ENCODE data around the gene PLEKHA1. TPM values are rescaled to one million over a fixed set of nuclear protein-coding genes. Genes with fewer than 3 reads are reported as not detected.
A peak's percentile ranks its signal among the peaks of the same experiment; 100 is the strongest.

Gene PLEKHA1
- total and polyA plus RNA-seq, 2 experiments from 2014 or later: 25.8 to 36.6 TPM

DNA sequence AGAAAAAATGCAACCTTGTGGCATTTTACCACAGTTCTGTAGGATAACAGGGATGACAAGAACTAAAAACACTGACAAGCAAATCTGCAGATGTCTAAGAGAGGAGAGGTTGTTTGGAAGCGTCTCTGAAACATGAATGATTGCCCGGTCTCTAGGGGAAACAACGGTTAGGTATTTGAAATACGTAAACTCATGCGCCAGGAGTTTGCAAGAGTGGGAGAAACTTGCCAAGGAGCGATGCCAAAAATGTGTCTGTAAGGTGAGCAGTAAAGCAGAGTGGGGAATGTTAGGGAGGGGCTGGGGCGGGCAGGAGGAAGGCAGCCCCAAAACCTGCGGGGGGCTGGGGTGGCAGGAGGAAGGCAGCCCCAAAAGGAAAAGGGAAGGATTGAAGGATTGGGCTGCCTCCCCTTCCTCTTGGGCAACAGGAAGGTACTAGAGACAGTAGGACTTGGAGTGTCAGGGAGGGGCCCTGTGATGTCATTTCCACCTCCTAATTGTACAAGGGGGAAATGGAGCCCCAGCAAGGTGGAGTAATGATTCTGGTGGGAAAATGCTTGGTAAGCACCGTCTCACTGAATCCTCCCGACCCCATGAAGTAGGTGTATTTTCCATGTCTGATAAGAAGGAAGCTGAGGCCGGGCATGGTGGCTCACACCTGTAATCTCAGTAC is 33.2 kb upstream of the PLEKHA1 start (continued):
- no peak for TF ChIP-seq ZNF462 (CRISPR knock-in tag; IDR thresholded peaks at IDR 0.05)
- TF ChIP-seq, protein P1, sequence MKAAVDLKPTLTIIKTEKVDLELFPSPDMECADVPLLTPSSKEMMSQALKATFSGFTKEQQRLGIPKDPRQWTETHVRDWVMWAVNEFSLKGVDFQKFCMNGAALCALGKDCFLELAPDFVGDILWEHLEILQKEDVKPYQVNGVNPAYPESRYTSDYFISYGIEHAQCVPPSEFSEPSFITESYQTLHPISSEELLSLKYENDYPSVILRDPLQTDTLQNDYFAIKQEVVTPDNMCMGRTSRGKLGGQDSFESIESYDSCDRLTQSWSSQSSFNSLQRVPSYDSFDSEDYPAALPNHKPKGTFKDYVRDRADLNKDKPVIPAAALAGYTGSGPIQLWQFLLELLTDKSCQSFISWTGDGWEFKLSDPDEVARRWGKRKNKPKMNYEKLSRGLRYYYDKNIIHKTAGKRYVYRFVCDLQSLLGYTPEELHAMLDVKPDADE (IDR thresholded peaks at IDR 0.05): no peak
- TF ChIP-seq STAT1 (IDR thresholded peaks at IDR 0.05; ENCODE audit: unreplicated experiment): no peak
- no peak for TF ChIP-seq EZH2 (IDR thresholded peaks at IDR 0.05; ENCODE audit: low read depth, unreplicated experiment)

GRCh38 chr10:122342293-122343134 is 32.0 kb upstream of the PLEKHA1 start:
- peaks cover 5% of the 10 kb centered on the region for H3K27me3 Mint-ChIP-seq (ENCODE audit: insufficient read depth, low read depth, poor library complexity)
- TF ChIP-seq, protein P2, sequence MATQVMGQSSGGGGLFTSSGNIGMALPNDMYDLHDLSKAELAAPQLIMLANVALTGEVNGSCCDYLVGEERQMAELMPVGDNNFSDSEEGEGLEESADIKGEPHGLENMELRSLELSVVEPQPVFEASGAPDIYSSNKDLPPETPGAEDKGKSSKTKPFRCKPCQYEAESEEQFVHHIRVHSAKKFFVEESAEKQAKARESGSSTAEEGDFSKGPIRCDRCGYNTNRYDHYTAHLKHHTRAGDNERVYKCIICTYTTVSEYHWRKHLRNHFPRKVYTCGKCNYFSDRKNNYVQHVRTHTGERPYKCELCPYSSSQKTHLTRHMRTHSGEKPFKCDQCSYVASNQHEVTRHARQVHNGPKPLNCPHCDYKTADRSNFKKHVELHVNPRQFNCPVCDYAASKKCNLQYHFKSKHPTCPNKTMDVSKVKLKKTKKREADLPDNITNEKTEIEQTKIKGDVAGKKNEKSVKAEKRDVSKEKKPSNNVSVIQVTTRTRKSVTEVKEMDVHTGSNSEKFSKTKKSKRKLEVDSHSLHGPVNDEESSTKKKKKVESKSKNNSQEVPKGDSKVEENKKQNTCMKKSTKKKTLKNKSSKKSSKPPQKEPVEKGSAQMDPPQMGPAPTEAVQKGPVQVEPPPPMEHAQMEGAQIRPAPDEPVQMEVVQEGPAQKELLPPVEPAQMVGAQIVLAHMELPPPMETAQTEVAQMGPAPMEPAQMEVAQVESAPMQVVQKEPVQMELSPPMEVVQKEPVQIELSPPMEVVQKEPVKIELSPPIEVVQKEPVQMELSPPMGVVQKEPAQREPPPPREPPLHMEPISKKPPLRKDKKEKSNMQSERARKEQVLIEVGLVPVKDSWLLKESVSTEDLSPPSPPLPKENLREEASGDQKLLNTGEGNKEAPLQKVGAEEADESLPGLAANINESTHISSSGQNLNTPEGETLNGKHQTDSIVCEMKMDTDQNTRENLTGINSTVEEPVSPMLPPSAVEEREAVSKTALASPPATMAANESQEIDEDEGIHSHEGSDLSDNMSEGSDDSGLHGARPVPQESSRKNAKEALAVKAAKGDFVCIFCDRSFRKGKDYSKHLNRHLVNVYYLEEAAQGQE (IDR thresholded peaks at IDR 0.05; ENCODE audit: unreplicated experiment): no peak
- TF ChIP-seq, protein P3, sequence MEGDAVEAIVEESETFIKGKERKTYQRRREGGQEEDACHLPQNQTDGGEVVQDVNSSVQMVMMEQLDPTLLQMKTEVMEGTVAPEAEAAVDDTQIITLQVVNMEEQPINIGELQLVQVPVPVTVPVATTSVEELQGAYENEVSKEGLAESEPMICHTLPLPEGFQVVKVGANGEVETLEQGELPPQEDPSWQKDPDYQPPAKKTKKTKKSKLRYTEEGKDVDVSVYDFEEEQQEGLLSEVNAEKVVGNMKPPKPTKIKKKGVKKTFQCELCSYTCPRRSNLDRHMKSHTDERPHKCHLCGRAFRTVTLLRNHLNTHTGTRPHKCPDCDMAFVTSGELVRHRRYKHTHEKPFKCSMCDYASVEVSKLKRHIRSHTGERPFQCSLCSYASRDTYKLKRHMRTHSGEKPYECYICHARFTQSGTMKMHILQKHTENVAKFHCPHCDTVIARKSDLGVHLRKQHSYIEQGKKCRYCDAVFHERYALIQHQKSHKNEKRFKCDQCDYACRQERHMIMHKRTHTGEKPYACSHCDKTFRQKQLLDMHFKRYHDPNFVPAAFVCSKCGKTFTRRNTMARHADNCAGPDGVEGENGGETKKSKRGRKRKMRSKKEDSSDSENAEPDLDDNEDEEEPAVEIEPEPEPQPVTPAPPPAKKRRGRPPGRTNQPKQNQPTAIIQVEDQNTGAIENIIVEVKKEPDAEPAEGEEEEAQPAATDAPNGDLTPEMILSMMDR (conservative IDR thresholded peaks at IDR 0.05; ENCODE audit: low read depth in 2 of 2): peak; percentile 68 to 78

More at GRCh38 chr10:122342293-122343134, 32.0 kb upstream of the PLEKHA1 start:
- peaks cover 31% of the 10 kb centered on the region for H3K9me3 Mint-ChIP-seq
- peaks cover 32% of the 10 kb centered on the region for H3K36me3 Mint-ChIP-seq (ENCODE audit: low read depth)
- H3F3A ChIP-seq (replicated peaks; ENCODE audit: low read depth): 0 out of 2 replicates have a peak, but pooled peaks cover 3% of the 10 kb centered on the region
- no peak overlapping the region for H3K4me3 Mint-ChIP-seq
- H3K27ac Mint-ChIP-seq: no peak overlapping the region; the same call in 1 of the 2 replicates
- DNase-seq (ENCODE audit: low spot score) (peak; percentile 75), ATAC-seq (peak; percentile 86)
- H2AFZ ChIP-seq: no peak overlapping the region
- no peak overlapping the region for H3K4me3 ChIP-seq
- no peaks in the 10 kb centered on the region for H3K9me2 ChIP-seq (ENCODE audit: insufficient read depth)
- no peaks in the 10 kb centered on the region for H4K20me1 ChIP-seq (replicated peaks; ENCODE audit: insufficient read depth)
- H3K4me2 ChIP-seq: no peak overlapping the region
- H3K4me1 ChIP-seq (ENCODE audit: insufficient read depth): no peaks in the 10 kb centered on the region; the same call in 1 of the 2 replicates
- no peaks in the 10 kb centered on the region for H3K36me3 ChIP-seq (ENCODE audit: insufficient read depth)
- H3K27me3 ChIP-seq (ENCODE audit: insufficient read depth): no peaks in the 10 kb centered on the region
- H3K79me2 ChIP-seq (replicated peaks; ENCODE audit: insufficient read depth): no peaks in the 10 kb centered on the region
- no peak overlapping the region for H3K27ac ChIP-seq (ENCODE audit: low read depth)
- H3K4me1 Mint-ChIP-seq: peaks cover 36% of the 10 kb centered on the region
